ENCODE measurements around the gene SCNN1B.

DNA sequence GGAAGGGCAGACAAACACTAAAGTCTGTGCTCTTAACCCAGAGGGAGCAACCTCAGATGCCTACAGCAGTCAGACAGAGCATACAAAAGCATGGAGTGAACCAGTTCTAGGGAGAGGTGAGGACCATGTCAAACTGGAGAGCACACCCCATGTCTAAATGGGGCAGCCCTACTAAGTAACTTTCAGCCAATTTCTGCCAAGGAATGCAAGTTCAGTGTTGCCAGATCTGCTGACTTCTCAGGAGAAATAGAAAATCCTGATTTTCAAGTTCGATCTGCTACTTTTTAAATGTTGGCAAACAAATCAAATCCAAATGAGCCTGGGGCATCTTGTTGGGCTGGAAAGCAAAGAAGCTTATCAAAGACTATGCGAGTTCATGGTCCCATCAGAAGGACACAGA, 17.5 kb upstream of the SCNN1B start:
- TF ChIP-seq, protein P1, sequence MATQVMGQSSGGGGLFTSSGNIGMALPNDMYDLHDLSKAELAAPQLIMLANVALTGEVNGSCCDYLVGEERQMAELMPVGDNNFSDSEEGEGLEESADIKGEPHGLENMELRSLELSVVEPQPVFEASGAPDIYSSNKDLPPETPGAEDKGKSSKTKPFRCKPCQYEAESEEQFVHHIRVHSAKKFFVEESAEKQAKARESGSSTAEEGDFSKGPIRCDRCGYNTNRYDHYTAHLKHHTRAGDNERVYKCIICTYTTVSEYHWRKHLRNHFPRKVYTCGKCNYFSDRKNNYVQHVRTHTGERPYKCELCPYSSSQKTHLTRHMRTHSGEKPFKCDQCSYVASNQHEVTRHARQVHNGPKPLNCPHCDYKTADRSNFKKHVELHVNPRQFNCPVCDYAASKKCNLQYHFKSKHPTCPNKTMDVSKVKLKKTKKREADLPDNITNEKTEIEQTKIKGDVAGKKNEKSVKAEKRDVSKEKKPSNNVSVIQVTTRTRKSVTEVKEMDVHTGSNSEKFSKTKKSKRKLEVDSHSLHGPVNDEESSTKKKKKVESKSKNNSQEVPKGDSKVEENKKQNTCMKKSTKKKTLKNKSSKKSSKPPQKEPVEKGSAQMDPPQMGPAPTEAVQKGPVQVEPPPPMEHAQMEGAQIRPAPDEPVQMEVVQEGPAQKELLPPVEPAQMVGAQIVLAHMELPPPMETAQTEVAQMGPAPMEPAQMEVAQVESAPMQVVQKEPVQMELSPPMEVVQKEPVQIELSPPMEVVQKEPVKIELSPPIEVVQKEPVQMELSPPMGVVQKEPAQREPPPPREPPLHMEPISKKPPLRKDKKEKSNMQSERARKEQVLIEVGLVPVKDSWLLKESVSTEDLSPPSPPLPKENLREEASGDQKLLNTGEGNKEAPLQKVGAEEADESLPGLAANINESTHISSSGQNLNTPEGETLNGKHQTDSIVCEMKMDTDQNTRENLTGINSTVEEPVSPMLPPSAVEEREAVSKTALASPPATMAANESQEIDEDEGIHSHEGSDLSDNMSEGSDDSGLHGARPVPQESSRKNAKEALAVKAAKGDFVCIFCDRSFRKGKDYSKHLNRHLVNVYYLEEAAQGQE (IDR thresholded peaks at IDR 0.05; ENCODE audit: insufficient replicate concordance, low read depth) = no peak
- TF ChIP-seq, protein P2, sequence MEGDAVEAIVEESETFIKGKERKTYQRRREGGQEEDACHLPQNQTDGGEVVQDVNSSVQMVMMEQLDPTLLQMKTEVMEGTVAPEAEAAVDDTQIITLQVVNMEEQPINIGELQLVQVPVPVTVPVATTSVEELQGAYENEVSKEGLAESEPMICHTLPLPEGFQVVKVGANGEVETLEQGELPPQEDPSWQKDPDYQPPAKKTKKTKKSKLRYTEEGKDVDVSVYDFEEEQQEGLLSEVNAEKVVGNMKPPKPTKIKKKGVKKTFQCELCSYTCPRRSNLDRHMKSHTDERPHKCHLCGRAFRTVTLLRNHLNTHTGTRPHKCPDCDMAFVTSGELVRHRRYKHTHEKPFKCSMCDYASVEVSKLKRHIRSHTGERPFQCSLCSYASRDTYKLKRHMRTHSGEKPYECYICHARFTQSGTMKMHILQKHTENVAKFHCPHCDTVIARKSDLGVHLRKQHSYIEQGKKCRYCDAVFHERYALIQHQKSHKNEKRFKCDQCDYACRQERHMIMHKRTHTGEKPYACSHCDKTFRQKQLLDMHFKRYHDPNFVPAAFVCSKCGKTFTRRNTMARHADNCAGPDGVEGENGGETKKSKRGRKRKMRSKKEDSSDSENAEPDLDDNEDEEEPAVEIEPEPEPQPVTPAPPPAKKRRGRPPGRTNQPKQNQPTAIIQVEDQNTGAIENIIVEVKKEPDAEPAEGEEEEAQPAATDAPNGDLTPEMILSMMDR (IDR thresholded peaks at IDR 0.05; ENCODE audit: insufficient read depth, low read length) = no peak
